GM12878 (cell line): ENCODE measurements around the gene AP1M2. TPM values are rescaled to one million over a fixed set of nuclear protein-coding genes. Genes with fewer than 3 reads are reported as not detected.

Experiments used
- ATF2 ChIP-seq: IDR thresholded peaks from 2 replicates; pipeline ENCODE4 v1.6.1; 2012; ENCODE audit warnings: low read length, inconsistent platforms
- ATF3 ChIP-seq: IDR thresholded peaks from 2 replicates; pipeline ENCODE4 v1.6.1; 2011; ENCODE audit warnings: low read depth, mild to moderate bottlenecking, low read length, moderate library complexity, borderline replicate concordance; ENCODE audit errors: extremely low read depth
- CBX5 ChIP-seq: sonication (generic); IDR thresholded peaks from 2 replicates; pipeline ENCODE4 v1.6.1; 2016; ENCODE audit warnings: low read depth, moderate library complexity, mild to moderate bottlenecking, inconsistent platforms
- CEBPZ ChIP-seq: fragments of 150-350 bp; IDR thresholded peaks from 2 replicates; pipeline ENCODE4 v1.6.1; 2016; ENCODE audit warnings: low read depth, low read length
- CREB1 ChIP-seq: IDR thresholded peaks from 2 replicates; pipeline ENCODE4 v1.6.1; 2012; ENCODE audit warnings: low read depth, mild to moderate bottlenecking, inconsistent platforms
- CREM ChIP-seq: IDR thresholded peaks from 2 replicates; pipeline ENCODE4 v1.6.1; 2014; ENCODE audit warnings: antibody characterized with exemption, low read depth
- EP300 ChIP-seq, 2 experiments: fragments of 150-350 bp in 1 of 2; IDR thresholded peaks; 2 replicates each; pipeline ENCODE4 v1.6.1; 2011 to 2012; ENCODE audit warnings: low read depth in 2 of 2, low read length in 2 of 2, borderline replicate concordance in 1 of 2, improper control_type of control experiment in 1 of 2, inconsistent platforms in 1 of 2; ENCODE audit not compliant: control insufficient read depth in 1 of 2
- ETV6 ChIP-seq, 2 experiments: fragments of 450-650 bp in 1 of 2; IDR thresholded peaks in 1 of 2; conservative IDR thresholded peaks in 1 of 2; 2 replicates each; pipeline ENCODE4 v1.6.1; 2014; ENCODE audit warnings: antibody characterized with exemption in 1 of 2, borderline replicate concordance in 1 of 2, low read depth in 1 of 2, mild to moderate bottlenecking in 1 of 2, moderate library complexity in 1 of 2
- EZH2 ChIP-seq: IDR thresholded peaks from 2 replicates; pipeline ENCODE4 v1.6.1; 2012; ENCODE audit warnings: low read depth, mild to moderate bottlenecking, control low read depth, inconsistent platforms, low read length, borderline replicate concordance; ENCODE audit not compliant: control insufficient read depth
- HCFC1 ChIP-seq: fragments of 150-350 bp; IDR thresholded peaks from 2 replicates; pipeline ENCODE4 v1.6.1; 2014; ENCODE audit warnings: low read length
- KLF5 ChIP-seq: fragments of 450-650 bp; IDR thresholded peaks from 2 replicates; pipeline ENCODE4 v1.6.1; 2014; ENCODE audit warnings: mild to moderate bottlenecking; ENCODE audit not compliant: partially characterized antibody
- MYB ChIP-seq: fragments of 150-350 bp; IDR thresholded peaks from 2 replicates; pipeline ENCODE4 v1.6.1; 2014; ENCODE audit warnings: mild to moderate bottlenecking, low read depth, low read length, borderline replicate concordance
- PBX3 ChIP-seq: IDR thresholded peaks from 2 replicates; pipeline ENCODE4 v1.6.1; 2011; ENCODE audit warnings: mild to moderate bottlenecking, low read depth, low read length, moderate library complexity; ENCODE audit not compliant: insufficient replicate concordance
- PKNOX1 ChIP-seq: fragments of 450-650 bp; IDR thresholded peaks from 2 replicates; pipeline ENCODE4 v1.6.1; 2016; ENCODE audit warnings: mild to moderate bottlenecking
- SKIL ChIP-seq: fragments of 450-650 bp; IDR thresholded peaks from 2 replicates; pipeline ENCODE4 v1.6.1; 2017; ENCODE audit warnings: mild to moderate bottlenecking, low read depth, inconsistent platforms; ENCODE audit not compliant: poor library complexity, severe bottlenecking
- SMC3 ChIP-seq: IDR thresholded peaks from 2 replicates; pipeline ENCODE4 v1.6.1; 2011; ENCODE audit warnings: low read length, improper control_type of control experiment, borderline replicate concordance
- ZNF24 ChIP-seq: fragments of 450-650 bp; IDR thresholded peaks from 2 replicates; pipeline ENCODE4 v1.6.1; 2017; ENCODE audit warnings: antibody characterized with exemption, mild to moderate bottlenecking
- polyA plus RNA-seq, 11 experiments: library from polyadenylated mRNA; depleted of rRNA in 4 of 11; unstranded in 6 of 11; stranded (reverse) in 5 of 11; fragments of >200 nt; fragmentation: Nextera tagmentation in 4 of 11; fragmentation: Illumina TruSeq in 1 of 11; extraction: Ambion mirVana in 4 of 11; extraction: Trizol in 1 of 11; gene quantifications; 1 replicate in 1 of 11; 2 replicates in 10 of 11; pipeline versions ENCODE4 v1.2.1 to v1.2.3, GENCODE V29; 2011 to 2016; ENCODE audit warnings: inconsistent platforms in 2 of 11, missing spikeins in 2 of 11, low read depth in 1 of 11
- total RNA-seq, 4 experiments: library from RNA; depleted of rRNA in 3 of 4; stranded (reverse); fragments of >200 nt in 3 of 4; fragmentation: Illumina TruSeq in 1 of 4; extraction: Trizol in 1 of 4; gene quantifications; 2 replicates each; pipeline versions ENCODE4 v1.2.1 to v1.2.3, GENCODE V29; 2013 to 2021

AP1M2 gene
- total and polyA plus RNA-seq, 10 of the 15 experiments (the other 5 are each of a cell fraction or from before 2014, with no cell fraction given) = 0.72 TPM; not detected in 9

GRCh38 chr19:10553943-10554381 is 33.1 kb downstream of the AP1M2 start (continued):
- TF ChIP-seq ATF2 = no peak
- TF ChIP-seq CBX5 = 0 out of 2 replicates have a peak, but pooled peaks have one; percentile 41
- no peak for TF ChIP-seq ATF3
- TF ChIP-seq SKIL = no peak
- TF ChIP-seq PKNOX1 = peak; percentile 34; the same call in 1 of the 2 replicates
- TF ChIP-seq CREB1 = no peak
- TF ChIP-seq HCFC1 = no peak
- no peak for TF ChIP-seq SMC3
- TF ChIP-seq CEBPZ = no peak
- peak in 1 of 2 experiments; percentile 58; a peak in 1 of 4 replicates for TF ChIP-seq ETV6 (conservative IDR thresholded peaks at IDR 0.05 in 1 of 2, IDR thresholded peaks at IDR 0.05 in 1 of 2; ENCODE audit: borderline replicate concordance in 1 of 2, low read depth in 1 of 2)
- TF ChIP-seq EZH2 = no peak
- peak; percentile 35 for TF ChIP-seq PBX3
- peak; percentile 7; the same call in 1 of the 2 replicates for TF ChIP-seq CREM
- no peak for TF ChIP-seq KLF5
- no peak for TF ChIP-seq EP300 (IDR thresholded peaks at IDR 0.05; ENCODE audit: borderline replicate concordance in 1 of 2, control insufficient read depth in 1 of 2, low read depth in 2 of 2, low read length in 2 of 2)
- no peak for TF ChIP-seq ZNF24
- TF ChIP-seq MYB = no peak
